IMR-90 (cell line): Measurements from ENCODE around the gene PARP14. TPM values are rescaled to one million over a fixed set of nuclear protein-coding genes. Genes with fewer than 3 reads are reported as not detected.

ENCODE experiments used
- ATAC-seq: fragments of 200-7000 bp; cut with Tn5 transposase; 2 replicates; pipeline ENCODE4 v1.9.1; 2020; ENCODE audit warnings: low read depth, mild to moderate bottlenecking, moderate library complexity
- BruUV-seq: library from RNA; stranded (reverse); fragments of 400-500 nt; replicated peaks from 2 replicates; lab custom pipeline; 2021; lab: Mats Ljungman, UMichigan
- CTCF ChIA-PET: fragments of 300-600 bp; formaldehyde crosslinking; extraction: SDS; loops from one replicate; lab custom pipeline; 2021; ENCODE audit warnings: antibody characterized with exemption; lab: Yijun Ruan, JAX
- POLR2A ChIA-PET: fragments of 300-600 bp; sonication (Branson Sonifier 250); formaldehyde crosslinking; loops from one replicate; lab custom pipeline; 2022; ENCODE audit warnings: antibody characterized with exemption; ENCODE audit not compliant: unreplicated experiment; lab: Charles Lee
- DNase-seq: peaks from one replicate; pipeline ENCODE4 v3.0.0; 2013
- H2AFZ ChIP-seq: replicated peaks from 2 replicates; pipeline ENCODE3; 2013; ENCODE audit warnings: low read length, mild to moderate bottlenecking; ENCODE audit not compliant: poor library complexity
- H2AK5ac ChIP-seq: 2 replicates; pipeline ENCODE4 v1.6.1; 2013; ENCODE audit warnings: low read depth, low read length, inconsistent platforms
- H2AK9ac ChIP-seq: replicated peaks from 2 replicates; pipeline ENCODE3; 2013; ENCODE audit warnings: mild to moderate bottlenecking, low read depth, low read length, moderate library complexity; ENCODE audit not compliant: poor library complexity
- H2BK120ac ChIP-seq: 2 replicates; pipeline ENCODE4 v1.6.1; 2013; ENCODE audit warnings: low read depth, low read length, inconsistent platforms
- H2BK15ac ChIP-seq: 3 replicates; pipeline ENCODE4 v1.6.1; 2013; ENCODE audit warnings: low read depth, low read length, inconsistent platforms
- H2BK20ac ChIP-seq: 2 replicates; pipeline ENCODE4 v1.6.1; 2013; ENCODE audit warnings: low read depth, mild to moderate bottlenecking, inconsistent platforms, low read length, moderate library complexity
- H2BK5ac ChIP-seq: 2 replicates; pipeline ENCODE4 v1.6.1; 2013; ENCODE audit warnings: mild to moderate bottlenecking, low read depth, low read length, inconsistent platforms; ENCODE audit not compliant: poor library complexity, severe bottlenecking
- H3K14ac ChIP-seq: replicated peaks from 2 replicates; pipeline ENCODE4 v1.6.1; 2013; ENCODE audit warnings: low read depth, low read length, inconsistent platforms
- H3K18ac ChIP-seq: 2 replicates; pipeline ENCODE4 v1.6.1; 2013; ENCODE audit warnings: low read depth, low read length, control low read depth
- H3K23ac ChIP-seq: 2 replicates; pipeline ENCODE4 v1.6.1; 2013; ENCODE audit warnings: low read depth, low read length, inconsistent platforms
- H3K27ac ChIP-seq: 2 replicates; pipeline ENCODE4 v1.5.1; 2013; ENCODE audit warnings: mild to moderate bottlenecking, control low read depth, low read length; ENCODE audit not compliant: insufficient read depth
- H3K27me3 ChIP-seq: 2 replicates; pipeline ENCODE4 v1.6.1; 2013; ENCODE audit warnings: low read length; ENCODE audit not compliant: control insufficient read depth, insufficient read depth
- H3K36me3 ChIP-seq: 2 replicates; pipeline ENCODE4 v1.6.1; 2013; ENCODE audit warnings: low read length, mixed read lengths; ENCODE audit not compliant: control insufficient read depth, insufficient read depth
- H3K4ac ChIP-seq: 2 replicates; pipeline ENCODE4 v1.6.1; 2013; ENCODE audit warnings: low read depth, low read length, inconsistent platforms
- H3K4me1 ChIP-seq: 2 replicates; pipeline ENCODE4 v1.6.1; 2013; ENCODE audit warnings: low read length, mixed read lengths; ENCODE audit not compliant: control insufficient read depth, insufficient read depth
- H3K4me2 ChIP-seq: 2 replicates; pipeline ENCODE4 v1.6.1; 2013; ENCODE audit warnings: low read depth, mild to moderate bottlenecking, control low read depth, low read length, moderate library complexity
- H3K4me3 ChIP-seq: 2 replicates; pipeline ENCODE4 v1.5.1; 2013; ENCODE audit warnings: low read depth, mild to moderate bottlenecking, control low read depth, low read length, moderate library complexity; ENCODE audit not compliant: insufficient read depth
- H3K56ac ChIP-seq: 2 replicates; pipeline ENCODE4 v1.6.1; 2013; ENCODE audit warnings: low read length, inconsistent platforms; ENCODE audit not compliant: insufficient read depth; ENCODE audit errors: extremely low read depth
- H3K79me1 ChIP-seq, 2 experiments: 2 replicates each; pipeline ENCODE4 v1.6.1; 2013; ENCODE audit warnings: low read length in 2 of 2, inconsistent platforms in 1 of 2, low read depth in 1 of 2
- H3K9ac ChIP-seq: 2 replicates; pipeline ENCODE4 v1.6.1; 2013; ENCODE audit warnings: low read depth, low read length, control low read depth
- H3K9me1 ChIP-seq: 2 replicates; pipeline ENCODE4 v1.6.1; 2013; ENCODE audit warnings: low read length, inconsistent platforms; ENCODE audit not compliant: insufficient read depth
- H3K9me3 ChIP-seq: 2 replicates; pipeline ENCODE4 v1.6.1; 2013; ENCODE audit warnings: low read length; ENCODE audit not compliant: control insufficient read depth, insufficient read depth
- H4K20me1 ChIP-seq: 2 replicates; pipeline ENCODE4 v1.6.1; 2013; ENCODE audit warnings: low read length, inconsistent platforms; ENCODE audit not compliant: insufficient read depth
- H4K5ac ChIP-seq: 2 replicates; pipeline ENCODE4 v1.6.1; 2013; ENCODE audit warnings: mild to moderate bottlenecking, low read depth, low read length, control low read depth
- H4K8ac ChIP-seq, 2 experiments: 2 replicates each; pipeline ENCODE4 v1.6.1; 2013; ENCODE audit warnings: low read depth in 2 of 2, low read length in 2 of 2, control low read depth in 1 of 2, inconsistent platforms in 1 of 2
- H4K91ac ChIP-seq: 2 replicates; pipeline ENCODE4 v1.6.1; 2013; ENCODE audit warnings: low read depth, low read length, inconsistent platforms; ENCODE audit not compliant: insufficient read depth
- BHLHE40 ChIP-seq: fragments of 150-350 bp; IDR thresholded peaks from 2 replicates; pipeline ENCODE4 v1.6.1; 2016; ENCODE audit warnings: mild to moderate bottlenecking, low read depth, low read length
- CEBPB ChIP-seq: IDR thresholded peaks from 2 replicates; pipeline ENCODE4 v1.6.1; 2012; ENCODE audit warnings: low read depth, low read length, improper control_type of control experiment
- CHD1 ChIP-seq: IDR thresholded peaks from 2 replicates; pipeline ENCODE4 v1.6.1; 2012; ENCODE audit warnings: low read depth, low read length, improper control_type of control experiment
- CTCF ChIP-seq: conservative IDR thresholded peaks from 2 replicates; pipeline ENCODE4 v1.5.1; 2012; ENCODE audit warnings: mild to moderate bottlenecking, low read depth, low read length, improper control_type of control experiment
- ELK1 ChIP-seq: fragments of 150-350 bp; IDR thresholded peaks from 2 replicates; pipeline ENCODE4 v1.6.1; 2016; ENCODE audit warnings: low read depth, mild to moderate bottlenecking, low read length, moderate library complexity, borderline replicate concordance
- FOS ChIP-seq: fragments of 150-350 bp; IDR thresholded peaks from 2 replicates; pipeline ENCODE4 v1.6.1; 2016; ENCODE audit warnings: low read depth, low read length
- MAFK ChIP-seq: IDR thresholded peaks from 2 replicates; pipeline ENCODE4 v1.6.1; 2012; ENCODE audit warnings: low read depth, low read length, improper control_type of control experiment
- MAZ ChIP-seq: IDR thresholded peaks from 2 replicates; pipeline ENCODE4 v1.6.1; 2012; ENCODE audit warnings: low read depth, mild to moderate bottlenecking, low read length, improper control_type of control experiment, moderate library complexity, borderline replicate concordance
- MXI1 ChIP-seq: IDR thresholded peaks from 2 replicates; pipeline ENCODE4 v1.6.1; 2012; ENCODE audit warnings: low read depth, mild to moderate bottlenecking, low read length, moderate library complexity, borderline replicate concordance
- NFE2L2 ChIP-seq: fragments of 150-350 bp; IDR thresholded peaks from 2 replicates; pipeline ENCODE4 v1.6.1; 2016; ENCODE audit warnings: low read depth, mild to moderate bottlenecking, low read length
- POLR2A ChIP-seq: IDR thresholded peaks from 2 replicates; pipeline ENCODE4 v1.6.1; 2012; ENCODE audit warnings: mild to moderate bottlenecking, low read depth, low read length
- RAD21 ChIP-seq: IDR thresholded peaks from 2 replicates; pipeline ENCODE4 v1.6.1; 2012; ENCODE audit warnings: low read length, improper control_type of control experiment
- RCOR1 ChIP-seq: IDR thresholded peaks from 2 replicates; pipeline ENCODE4 v1.6.1; 2012; ENCODE audit warnings: mild to moderate bottlenecking, low read length, improper control_type of control experiment; ENCODE audit not compliant: insufficient replicate concordance
- RFX5 ChIP-seq: IDR thresholded peaks from 2 replicates; pipeline ENCODE4 v1.8.0; 2012; ENCODE audit warnings: low read depth, mild to moderate bottlenecking, low read length, moderate library complexity
- SMC3 ChIP-seq: fragments of 150-350 bp; IDR thresholded peaks from 2 replicates; pipeline ENCODE4 v1.6.1; 2016; ENCODE audit warnings: low read depth, mild to moderate bottlenecking, antibody characterized with exemption, low read length, moderate library complexity
- USF2 ChIP-seq: fragments of 150-350 bp; IDR thresholded peaks from 2 replicates; pipeline ENCODE4 v1.6.1; 2017; ENCODE audit warnings: mild to moderate bottlenecking, antibody characterized with exemption, low read length, low read depth
- WGBS, 2 experiments: methylation state at CpG; one replicate each; pipeline versions ENCODE4 v1.1.5 to v1.1.7; 2013; ENCODE audit warnings: missing lambda C conversion rate in 2 of 2; ENCODE audit not compliant: insufficient read length in 1 of 2; ENCODE audit errors: extremely low coverage in 2 of 2; 5-methylcytosine and 5-hydroxymethylcytosine counted together
- dilution Hi-C: fragments of 300-500 bp; cut with HindIII; formaldehyde crosslinking; loops from one replicate; pipeline ENCODE4 v1.14.3; 2018; ENCODE audit warnings: low sequenced_read_pairs; ENCODE audit not compliant: unreplicated experiment
- in situ Hi-C: fragments of 300-500 bp; cut with MboI; formaldehyde crosslinking; loops from 3 replicates; pipeline ENCODE4 v1.14.3; 2019; ENCODE audit warnings: low sequenced_read_pairs, inconsistent platforms, mixed read lengths
- intact Hi-C: fragments of 100-400 bp; cut with micrococcal nuclease; formaldehyde crosslinking; loops from 2 replicates; pipeline ENCODE4 v1.10.0; 2022
- polyA plus RNA-seq, 3 experiments: library from polyadenylated mRNA; depleted of rRNA; stranded (reverse); fragments of >200 nt; gene quantifications; 2 replicates each; pipeline ENCODE4 v1.2.3, GENCODE V29; 2012; ENCODE audit warnings: low replicate concordance in 1 of 3
- total RNA-seq: library from RNA; depleted of rRNA; stranded (reverse); fragments of >200 nt; gene quantifications from 2 replicates; pipeline ENCODE4 v1.2.3, GENCODE V29; 2012

Gene PARP14
- total and polyA plus RNA-seq, 2 of the 4 experiments (the other 2 are of a cell fraction), result 9.3 to 23.1 TPM

DNA sequence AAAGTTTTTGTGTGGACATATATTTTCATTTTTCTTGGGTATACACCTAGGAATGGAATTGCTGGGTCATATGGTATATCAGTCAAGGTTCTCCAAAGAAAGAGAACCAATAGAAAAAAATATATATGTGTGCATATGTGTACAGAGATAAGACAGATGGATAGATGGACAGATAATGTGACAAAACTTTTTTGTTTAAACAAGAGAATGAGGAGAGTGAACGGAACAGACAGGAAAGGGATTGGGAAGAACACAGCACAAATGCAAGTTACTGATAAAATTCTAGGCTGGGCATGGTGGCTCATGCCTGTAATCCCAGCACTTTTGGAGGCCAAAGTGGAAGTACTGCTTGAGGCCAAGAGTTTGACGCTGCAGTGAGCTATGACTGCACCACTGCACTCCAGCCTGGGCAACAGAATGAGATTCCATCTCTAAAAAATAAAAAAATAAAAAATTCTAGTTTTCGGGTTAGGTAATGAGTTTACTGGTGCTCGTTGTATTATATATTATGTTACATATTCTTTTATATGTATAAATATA lies 63.0 kb downstream of the PARP14 start:
- intact Hi-C loops, result no loop called here
- no peak for TF ChIP-seq NFE2L2
- no peak for TF ChIP-seq CTCF
- no peak for TF ChIP-seq CHD1
- TF ChIP-seq USF2, result no peak
- no peak for TF ChIP-seq MAFK
- TF ChIP-seq CEBPB, result no peak
- no peak for TF ChIP-seq ELK1
- TF ChIP-seq SMC3, result no peak
- TF ChIP-seq MAZ, result no peak
- TF ChIP-seq RAD21, result no peak
- no peak for TF ChIP-seq MXI1
- no peak for TF ChIP-seq RCOR1
- no peak for TF ChIP-seq RFX5
- no peak for TF ChIP-seq BHLHE40
- TF ChIP-seq FOS, result no peak
- TF ChIP-seq POLR2A, result no peak
- no peak overlapping the region for H2BK15ac ChIP-seq
- no peaks in the 10 kb centered on the region for H4K20me1 ChIP-seq
- no TSS peak for BruUV-seq
- no peaks in the 10 kb centered on the region; the same call in 1 of the 2 replicates for H3K4me1 ChIP-seq
- H2BK120ac ChIP-seq, result no peak overlapping the region
- in situ Hi-C loops, result no loop called here
- H2BK20ac ChIP-seq, result no peak overlapping the region
- 100% methylated on average over 1 of the region's 4 CpGs; no CpG with 5 or more reads in 1 of the 2 experiments for WGBS, 2 experiments
- H2AK5ac ChIP-seq, result no peak overlapping the region
- H4K5ac ChIP-seq, result no peak overlapping the region
- no peak overlapping the region for H3K18ac ChIP-seq
- H3K4me3 ChIP-seq, result no peak overlapping the region
- no peak overlapping the region for H3K56ac ChIP-seq
- H3K14ac ChIP-seq, result no peak overlapping the region
- no peak overlapping the region for H3K23ac ChIP-seq
- H3K27ac ChIP-seq, result no peak overlapping the region
- H3K9ac ChIP-seq, result no peak overlapping the region
- H2BK5ac ChIP-seq, result no peak overlapping the region
- H3K9me1 ChIP-seq, result no peaks in the 10 kb centered on the region
- H2AFZ ChIP-seq, result no peak overlapping the region
- H4K91ac ChIP-seq, result no peak overlapping the region
- ChIA-PET POLR2A (no interaction called here), CTCF (interaction anchor here (0.6 to 2.2 kb wide), 2 partner anchors 12 to 526 kb away, joined by 4 to 6 read pairs; no protein-coding TSS in a partner anchor)
- no peaks in the 10 kb centered on the region for H3K9me3 ChIP-seq
- ATAC-seq (no peak), DNase-seq (no peak)
- no peak overlapping the region for H3K4me2 ChIP-seq
- dilution Hi-C loops, result no loop called here
- H4K8ac ChIP-seq, result no peak overlapping the region
- no peak overlapping the region for H2AK9ac ChIP-seq
- H3K27me3 ChIP-seq, result no peaks in the 10 kb centered on the region
- no peak overlapping the region for H3K4ac ChIP-seq
- peaks cover 2% of the 10 kb centered on the region; the same call in 1 of the 2 replicates for H3K36me3 ChIP-seq
- H3K79me1 ChIP-seq, result no peaks in the 10 kb centered on the region
